Keratinocyte (primary cell): ENCODE results near the gene HSPG2.
"Not testable (repeated sequence)": the region's sequence is repeated elsewhere in the genome, so short reads cannot be mapped to it uniquely, and the experiment has no call there.

ENCODE experiments used
- EZH2 ChIP-seq: IDR thresholded peaks from one replicate; pipeline ENCODE4 v1.6.1; 2012; ENCODE audit warnings: inconsistent platforms, mild to moderate bottlenecking, low read length, moderate library complexity
- TF ChIP-seq, protein P1 (sequence below), 3 experiments: IDR thresholded peaks in 1 of 3; conservative IDR thresholded peaks in 1 of 3; optimal IDR thresholded peaks in 1 of 3; 2 replicates in 2 of 3; 3 replicates in 1 of 3; pipeline versions ENCODE3 to v1.5.1; 2011; ENCODE audit warnings: low read length in 3 of 3, mild to moderate bottlenecking in 3 of 3, moderate library complexity in 2 of 3, control low read depth in 1 of 3, inconsistent platforms in 1 of 3; ENCODE audit not compliant: insufficient read depth in 2 of 3; ENCODE audit errors: extremely low read depth in 1 of 3

DNA sequence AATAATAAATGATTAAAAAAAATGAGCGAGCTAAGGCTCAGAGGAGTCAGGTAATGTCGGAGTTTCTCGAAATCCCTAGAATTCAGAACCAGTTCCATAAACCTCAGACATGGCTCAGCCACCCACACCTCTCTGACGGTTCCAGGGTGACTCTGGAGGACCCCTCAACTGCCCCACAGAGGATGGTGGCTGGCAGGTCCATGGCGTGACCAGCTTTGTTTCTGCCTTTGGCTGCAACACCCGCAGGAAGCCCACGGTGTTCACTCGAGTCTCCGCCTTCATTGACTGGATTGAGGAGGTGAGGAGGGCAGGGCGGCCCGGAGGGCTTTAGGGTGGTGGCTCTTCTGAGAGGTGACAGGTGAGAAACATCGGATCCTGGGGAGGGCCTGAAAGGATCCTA is 49.3 kb upstream of the HSPG2 start:
- TF ChIP-seq, protein P1, sequence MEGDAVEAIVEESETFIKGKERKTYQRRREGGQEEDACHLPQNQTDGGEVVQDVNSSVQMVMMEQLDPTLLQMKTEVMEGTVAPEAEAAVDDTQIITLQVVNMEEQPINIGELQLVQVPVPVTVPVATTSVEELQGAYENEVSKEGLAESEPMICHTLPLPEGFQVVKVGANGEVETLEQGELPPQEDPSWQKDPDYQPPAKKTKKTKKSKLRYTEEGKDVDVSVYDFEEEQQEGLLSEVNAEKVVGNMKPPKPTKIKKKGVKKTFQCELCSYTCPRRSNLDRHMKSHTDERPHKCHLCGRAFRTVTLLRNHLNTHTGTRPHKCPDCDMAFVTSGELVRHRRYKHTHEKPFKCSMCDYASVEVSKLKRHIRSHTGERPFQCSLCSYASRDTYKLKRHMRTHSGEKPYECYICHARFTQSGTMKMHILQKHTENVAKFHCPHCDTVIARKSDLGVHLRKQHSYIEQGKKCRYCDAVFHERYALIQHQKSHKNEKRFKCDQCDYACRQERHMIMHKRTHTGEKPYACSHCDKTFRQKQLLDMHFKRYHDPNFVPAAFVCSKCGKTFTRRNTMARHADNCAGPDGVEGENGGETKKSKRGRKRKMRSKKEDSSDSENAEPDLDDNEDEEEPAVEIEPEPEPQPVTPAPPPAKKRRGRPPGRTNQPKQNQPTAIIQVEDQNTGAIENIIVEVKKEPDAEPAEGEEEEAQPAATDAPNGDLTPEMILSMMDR (optimal IDR thresholded peaks at IDR 0.05 in 1 of 3, IDR thresholded peaks at IDR 0.05 in 1 of 3, conservative IDR thresholded peaks at IDR 0.05 in 1 of 3; ENCODE audit: extremely low read depth in 1 of 3, insufficient read depth in 2 of 3, low read length in 3 of 3) = not testable (repeated sequence)
- not testable (repeated sequence) for TF ChIP-seq EZH2
